H9 (cell line): Measurements from ENCODE around the gene ANKRD52. TPM values are rescaled to one million over a fixed set of nuclear protein-coding genes. Genes with fewer than 3 reads are reported as not detected.
A peak's percentile ranks its signal among the peaks of the same experiment; 100 is the strongest.

ENCODE experiments used
- DNase-seq: peaks from one replicate; pipeline ENCODE4 v3.0.0-alpha.2; 2017
- H2AFZ ChIP-seq: one replicate; pipeline ENCODE4 v1.6.1; 2013; ENCODE audit warnings: mild to moderate bottlenecking, low read length, control low read depth, moderate library complexity
- H2AK5ac ChIP-seq: 2 replicates; pipeline ENCODE4 v1.6.1; 2013; ENCODE audit warnings: low read length, control low read depth, mixed read lengths; ENCODE audit not compliant: insufficient read length
- H2BK120ac ChIP-seq: one replicate; pipeline ENCODE4 v1.6.1; 2013; ENCODE audit warnings: low read depth, mild to moderate bottlenecking, low read length, control low read depth, inconsistent platforms; ENCODE audit not compliant: poor library complexity, severe bottlenecking
- H2BK12ac ChIP-seq: 2 replicates; pipeline ENCODE4 v1.6.1; 2013; ENCODE audit warnings: low read length, control low read depth, mixed read lengths, low read depth; ENCODE audit not compliant: insufficient read length
- H2BK15ac ChIP-seq: 2 replicates; pipeline ENCODE4 v1.6.1; 2013; ENCODE audit warnings: low read depth, low read length, control low read depth
- H2BK20ac ChIP-seq: one replicate; pipeline ENCODE4 v1.6.1; 2013; ENCODE audit warnings: low read depth, mild to moderate bottlenecking, low read length, control low read depth, inconsistent platforms; ENCODE audit not compliant: poor library complexity, severe bottlenecking
- H2BK5ac ChIP-seq: 2 replicates; pipeline ENCODE4 v1.6.1; 2013; ENCODE audit warnings: low read length, control low read depth, mixed read lengths; ENCODE audit not compliant: insufficient read length
- H3K14ac ChIP-seq: 2 replicates; pipeline ENCODE4 v1.6.1; 2013; ENCODE audit warnings: low read length, control low read depth; ENCODE audit not compliant: insufficient read depth
- H3K18ac ChIP-seq: 2 replicates; pipeline ENCODE4 v1.6.1; 2013; ENCODE audit warnings: low read depth, mild to moderate bottlenecking, mixed read lengths, low read length, control low read depth; ENCODE audit not compliant: insufficient read length
- H3K23ac ChIP-seq: 2 replicates; pipeline ENCODE4 v1.6.1; 2013; ENCODE audit warnings: low read length, control low read depth, mixed read lengths, low read depth; ENCODE audit not compliant: insufficient read length
- H3K23me2 ChIP-seq: 2 replicates; pipeline ENCODE4 v1.6.1; 2013; ENCODE audit warnings: low read depth, mild to moderate bottlenecking, mixed read lengths, low read length, control low read depth; ENCODE audit not compliant: insufficient read length, poor library complexity, severe bottlenecking
- H3K27ac ChIP-seq: 2 replicates; pipeline ENCODE4 v1.5.1; 2013; ENCODE audit warnings: low read length, control low read depth, mixed read lengths, low read depth; ENCODE audit not compliant: insufficient read length
- H3K27me3 ChIP-seq: 2 replicates; pipeline ENCODE4 v1.6.1; 2013; ENCODE audit warnings: low read length, control low read depth, inconsistent platforms; ENCODE audit not compliant: insufficient read depth
- H3K4ac ChIP-seq: 2 replicates; pipeline ENCODE4 v1.6.1; 2013; ENCODE audit warnings: low read depth, mild to moderate bottlenecking, control low read depth, inconsistent platforms, low read length, moderate library complexity
- H3K4me1 ChIP-seq: 2 replicates; pipeline ENCODE4 v1.6.1; 2013; ENCODE audit warnings: low read length, control low read depth, inconsistent platforms; ENCODE audit not compliant: insufficient read depth
- H3K4me2 ChIP-seq: 2 replicates; pipeline ENCODE4 v1.6.1; 2013; ENCODE audit warnings: low read length, control low read depth, mixed read lengths; ENCODE audit not compliant: insufficient read length, insufficient read depth
- H3K56ac ChIP-seq: 2 replicates; pipeline ENCODE4 v1.6.1; 2013; ENCODE audit warnings: low read depth, mild to moderate bottlenecking, mixed read lengths, low read length, control low read depth; ENCODE audit not compliant: insufficient read length
- H3K79me1 ChIP-seq: 2 replicates; pipeline ENCODE4 v1.6.1; 2013; ENCODE audit warnings: low read depth, mild to moderate bottlenecking, moderate library complexity, low read length, control low read depth, inconsistent platforms; ENCODE audit not compliant: insufficient read depth, poor library complexity, severe bottlenecking
- H3K79me2 ChIP-seq: 2 replicates; pipeline ENCODE4 v1.6.1; 2013; ENCODE audit warnings: low read length, control low read depth, inconsistent platforms; ENCODE audit not compliant: insufficient read depth
- H3K9ac ChIP-seq: 2 replicates; pipeline ENCODE4 v1.6.1; 2013; ENCODE audit warnings: low read length, control low read depth, mixed read lengths; ENCODE audit not compliant: insufficient read length; ENCODE audit errors: extremely low read depth
- H3K9me3 ChIP-seq: one replicate; pipeline ENCODE4 v1.6.1; 2013; ENCODE audit warnings: low read depth, low read length, inconsistent platforms; ENCODE audit not compliant: control insufficient read depth
- H3T11ph ChIP-seq: one replicate; pipeline ENCODE4 v1.6.1; 2013; ENCODE audit warnings: mild to moderate bottlenecking, low read length, control low read depth, inconsistent platforms
- H4K20me1 ChIP-seq: one replicate; pipeline ENCODE4 v1.6.1; 2013; ENCODE audit not compliant: control insufficient read depth, insufficient read length, insufficient read depth
- H4K5ac ChIP-seq: 2 replicates; pipeline ENCODE4 v1.6.1; 2013; ENCODE audit warnings: low read depth, mild to moderate bottlenecking, mixed read lengths, low read length, control low read depth; ENCODE audit not compliant: insufficient read length
- H4K8ac ChIP-seq: replicated peaks from 2 replicates; pipeline ENCODE4 v1.6.1; 2013; ENCODE audit warnings: low read length, control low read depth, mixed read lengths, low read depth; ENCODE audit not compliant: insufficient read length
- H4K91ac ChIP-seq: 2 replicates; pipeline ENCODE4 v1.6.1; 2013; ENCODE audit warnings: low read depth, mild to moderate bottlenecking, moderate library complexity, mixed read lengths, low read length, control low read depth; ENCODE audit not compliant: insufficient read length
- H3K27ac Mint-ChIP-seq, 3 experiments: 2 replicates in 2 of 3; 3 replicates in 1 of 3; pipeline ENCODE4 v1.8.0; 2020 to 2021; ENCODE audit warnings: mixed read lengths in 3 of 3, mild to moderate bottlenecking in 1 of 3, moderate library complexity in 1 of 3
- H3K27me3 Mint-ChIP-seq: 2 replicates; pipeline ENCODE4 v1.8.0; 2021; ENCODE audit warnings: low read depth, mild to moderate bottlenecking, moderate library complexity, mixed read lengths
- H3K36me3 Mint-ChIP-seq, 3 experiments: 2 replicates in 2 of 3; 3 replicates in 1 of 3; pipeline ENCODE4 v1.8.0; 2020 to 2021; ENCODE audit warnings: low read depth in 3 of 3, mixed read lengths in 3 of 3; ENCODE audit not compliant: insufficient read depth in 1 of 3
- H3K4me1 Mint-ChIP-seq, 2 experiments: 2 replicates each; pipeline ENCODE4 v1.8.0; 2020; ENCODE audit warnings: mixed read lengths in 2 of 2
- H3K4me3 Mint-ChIP-seq, 2 experiments: 2 replicates in 1 of 2; 3 replicates in 1 of 2; pipeline ENCODE4 v1.8.0; 2020 to 2021; ENCODE audit warnings: mild to moderate bottlenecking in 2 of 2, mixed read lengths in 2 of 2, moderate library complexity in 1 of 2
- H3K9me3 Mint-ChIP-seq, 2 experiments: 2 replicates in 1 of 2; 3 replicates in 1 of 2; pipeline ENCODE4 v1.8.0; 2020; ENCODE audit warnings: mild to moderate bottlenecking in 2 of 2, mixed read lengths in 2 of 2, moderate library complexity in 1 of 2
- CTCF ChIP-seq: fragments of 200-600 bp; sonication (generic); conservative IDR thresholded peaks from 3 replicates; pipeline ENCODE4 v1.8.0; 2021; ENCODE audit warnings: antibody characterized with exemption, mild to moderate bottlenecking
- WGBS: extraction: QIAGEN DNeasy Blood & Tissue Kit; methylation state at CpG from one replicate; pipeline ENCODE4 v1.1.7; 2013; ENCODE audit warnings: missing lambda C conversion rate, low lambda C conversion rate, mixed read lengths; ENCODE audit not compliant: insufficient read length; ENCODE audit errors: extremely low coverage; 5-methylcytosine and 5-hydroxymethylcytosine counted together
- total RNA-seq: library from RNA; stranded (reverse); gene quantifications from 2 replicates; pipeline ENCODE4 v1.2.1, GENCODE V29; 2021

Gene ANKRD52
- total RNA-seq, 1 experiment from 2014 or later = 33.4 TPM

- Histone ChIP-seq H3K9me3 (no peaks in the 10 kb centered on the region), H4K5ac (no peak overlapping the region), H4K91ac (no peak overlapping the region), H3K9ac (peak overlapping the region; percentile 34), H3K23me2 (peaks cover 11% of the 10 kb centered on the region), H3K79me1 (peaks cover 15% of the 10 kb centered on the region), H3K4me1 (no peaks in the 10 kb centered on the region; the same call in 1 of the 2 replicates), H3T11ph (no peak overlapping the region), H4K20me1 (no peaks in the 10 kb centered on the region), H3K18ac (peak overlapping the region; percentile 3), H2BK5ac (peak overlapping the region; percentile 24), H3K79me2 (peaks cover 15% of the 10 kb centered on the region; the same call in 1 of the 2 replicates), H3K27me3 (no peaks in the 10 kb centered on the region), H3K56ac (no peak overlapping the region), H2BK12ac (no peak overlapping the region), H3K4me2 (peak overlapping the region; percentile 64), H2BK15ac (no peak overlapping the region), H3K23ac (no peak overlapping the region), H2BK20ac (no peak overlapping the region), H4K8ac (no peak overlapping the region), H3K27ac (peak overlapping the region; percentile 35), H2AFZ (no peak overlapping the region), H3K4ac (no peak overlapping the region), H2BK120ac (no peak overlapping the region), H3K14ac (peak overlapping the region; percentile 2; the same call in 1 of the 2 replicates), H2AK5ac (no peak overlapping the region)
- Mint-ChIP-seq H3K9me3 (no peaks in the 10 kb centered on the region), H3K36me3 (peaks cover 8 to 51% (median 29%) of the 10 kb centered on the region in 3 experiments), H3K27ac (peak overlapping the region; percentile 96 to 99 (median 99)), H3K27me3 (no peaks in the 10 kb centered on the region), H3K4me1 (peaks cover 15 to 19% of the 10 kb centered on the region in 2 experiments), H3K4me3 (peak overlapping the region; percentile 95 to 96)
- TF ChIP-seq CTCF = no peak
- WGBS = no CpG with 5 or more reads among the region's 21 CpGs
- no peak for DNase-seq
Observed at GRCh38 chr12:56300644-56301464, 42.7 kb upstream of the ANKRD52 start.
